SK-N-SH (cell line): ENCODE results near the gene MBD6. TPM values are rescaled to one million over a fixed set of nuclear protein-coding genes. Genes with fewer than 3 reads are reported as not detected.

Source experiments
- CTCF ChIA-PET: fragments of 300-600, 350-600 bp; formaldehyde crosslinking; extraction: SDS; loops from one replicate; lab custom pipeline; 2021; lab: Yijun Ruan, JAX
- POLR2A ChIA-PET: fragments of 350-600 bp; sonication (Branson Sonifier 250); formaldehyde crosslinking; extraction: SDS; loops from one replicate; lab custom pipeline; 2020; ENCODE audit warnings: antibody characterized with exemption, inconsistent platforms; lab: Yijun Ruan, JAX
- DNase-seq: peaks from one replicate; pipeline ENCODE4 v3.0.0; 2012
- H2AFZ ChIP-seq: fragments of 200-600 bp; sonication (generic); 2 replicates; pipeline ENCODE4 v1.8.1; 2016; ENCODE audit warnings: antibody characterized with exemption, mild to moderate bottlenecking, low read depth
- H3F3A ChIP-seq: fragments of 200-600 bp; sonication (generic); replicated peaks from 2 replicates; pipeline ENCODE3; 2016; ENCODE audit warnings: antibody characterized with exemption, mild to moderate bottlenecking; ENCODE audit not compliant: insufficient read depth
- H3K27ac ChIP-seq, 2 experiments: fragments of 200-500 bp in 1 of 2; fragments of 200-600 bp in 1 of 2; sonication (Bioruptor generic) in 1 of 2; sonication (generic), shearing (Covaris generic) in 1 of 2; 2 replicates each; pipeline versions ENCODE4 v1.5.1 to v1.6.1; 2014 to 2016; ENCODE audit warnings: low read depth in 2 of 2, inconsistent platforms in 1 of 2, low read length in 1 of 2, mild to moderate bottlenecking in 1 of 2, mixed read lengths in 1 of 2
- H3K27me3 ChIP-seq: fragments of 200-600 bp; sonication (generic), shearing (Covaris generic); 2 replicates; pipeline ENCODE4 v1.6.1; 2016; ENCODE audit warnings: mixed run types; ENCODE audit not compliant: insufficient read depth
- H3K36me3 ChIP-seq, 2 experiments: fragments of 200-500 bp in 1 of 2; fragments of 200-600 bp in 1 of 2; sonication (Bioruptor generic) in 1 of 2; sonication (generic) in 1 of 2; replicated peaks in 1 of 2; 2 replicates each; pipeline versions ENCODE3 to v1.5.1; 2014 to 2016; ENCODE audit warnings: low read length in 1 of 2, mild to moderate bottlenecking in 1 of 2; ENCODE audit not compliant: insufficient read depth in 2 of 2, control insufficient read depth in 1 of 2
- H3K4me1 ChIP-seq, 2 experiments: fragments of 200-500 bp in 1 of 2; fragments of 200-600 bp in 1 of 2; sonication (Bioruptor generic) in 1 of 2; sonication (generic), shearing (Covaris generic) in 1 of 2; 2 replicates each; pipeline versions ENCODE4 v1.5.1 to v1.6.1; 2014 to 2016; ENCODE audit warnings: low read depth in 1 of 2, low read length in 1 of 2, mixed run types in 1 of 2; ENCODE audit not compliant: insufficient read depth in 2 of 2, control insufficient read depth in 1 of 2
- H3K4me2 ChIP-seq: fragments of 200-600 bp; sonication (generic), shearing (Covaris generic); 2 replicates; pipeline ENCODE4 v1.6.1; 2017; ENCODE audit warnings: mixed run types
- H3K4me3 ChIP-seq, 2 experiments: fragments of 200-500 bp in 1 of 2; fragments of 200-600 bp in 1 of 2; sonication (Bioruptor generic) in 1 of 2; sonication (generic), shearing (Covaris generic) in 1 of 2; 2 replicates each; pipeline versions ENCODE4 v1.5.1 to v1.8.1; 2014 to 2016; ENCODE audit warnings: low read depth in 2 of 2, inconsistent platforms in 1 of 2, low read length in 1 of 2, mild to moderate bottlenecking in 1 of 2, mixed read lengths in 1 of 2, moderate library complexity in 1 of 2
- H3K79me2 ChIP-seq: fragments of 200-600 bp; sonication (generic); 2 replicates; pipeline ENCODE4 v1.8.1; 2017; ENCODE audit warnings: mild to moderate bottlenecking; ENCODE audit not compliant: insufficient read depth
- H3K9ac ChIP-seq: fragments of 200-600 bp; sonication (generic); 2 replicates; pipeline ENCODE4 v1.6.1; 2017; ENCODE audit warnings: mixed run types
- H3K9me2 ChIP-seq: fragments of 200-600 bp; sonication (generic); 2 replicates; pipeline ENCODE4 v1.6.1; 2017; ENCODE audit warnings: mixed run types
- H3K9me3 ChIP-seq: fragments of 200-600 bp; sonication (generic); 2 replicates; pipeline ENCODE4 v1.6.1; 2017; ENCODE audit warnings: mixed run types, mild to moderate bottlenecking, moderate library complexity
- H4K20me1 ChIP-seq: fragments of 200-600 bp; sonication (generic); 2 replicates; pipeline ENCODE4 v1.6.1; 2017; ENCODE audit warnings: mild to moderate bottlenecking, mixed run types; ENCODE audit not compliant: insufficient read depth
- FOSL2 ChIP-seq: IDR thresholded peaks from 2 replicates; pipeline ENCODE4 v1.4.0; 2012; ENCODE audit warnings: low read depth, mild to moderate bottlenecking, moderate library complexity, borderline replicate concordance
- GABPA ChIP-seq: IDR thresholded peaks from 2 replicates; pipeline ENCODE4 v1.4.0; 2012; ENCODE audit warnings: low read depth, mild to moderate bottlenecking
- GATA2 ChIP-seq: sonication (generic); formaldehyde crosslinking; IDR thresholded peaks from 2 replicates; pipeline ENCODE4 v1.5.0; 2020; ENCODE audit warnings: mild to moderate bottlenecking, missing genetic modification reagents
- NFIC ChIP-seq: IDR thresholded peaks from 2 replicates; pipeline ENCODE4 v1.4.0; 2012; ENCODE audit warnings: borderline replicate concordance
- POLR2AphosphoS5 ChIP-seq: IDR thresholded peaks from 2 replicates; pipeline ENCODE4 v1.6.1; 2012; ENCODE audit warnings: low read depth, low read length
- RAD21 ChIP-seq: IDR thresholded peaks from 2 replicates; pipeline ENCODE4 v1.6.1; 2012; ENCODE audit warnings: mild to moderate bottlenecking, low read length
- SMC3 ChIP-seq: IDR thresholded peaks from 2 replicates; pipeline ENCODE4 v1.6.1; 2012; ENCODE audit warnings: low read depth, low read length, improper control_type of control experiment
- TAF1 ChIP-seq: IDR thresholded peaks from 2 replicates; pipeline ENCODE4 v1.6.1; 2012; ENCODE audit warnings: low read depth, mild to moderate bottlenecking, low read length, moderate library complexity, borderline replicate concordance
- TEAD4 ChIP-seq: IDR thresholded peaks from 2 replicates; pipeline ENCODE4 v1.4.0; 2012; ENCODE audit warnings: mild to moderate bottlenecking, borderline replicate concordance; ENCODE audit not compliant: insufficient read depth
- WGBS: methylation state at CpG from one replicate; pipeline ENCODE4 v1.1.6; 2017; ENCODE audit warnings: low lambda C conversion rate; 5-methylcytosine and 5-hydroxymethylcytosine counted together
- polyA plus RNA-seq, 3 experiments: library from polyadenylated mRNA; depleted of rRNA; stranded (reverse); fragments of >200 nt; gene quantifications; 2 replicates each; pipeline ENCODE4 v1.2.3, GENCODE V29; 2012
- TF ChIP-seq, protein P1 (sequence below): IDR thresholded peaks from 2 replicates; pipeline ENCODE4; 2012
- TF ChIP-seq, protein P2 (sequence below): fragments of 150-350 bp; IDR thresholded peaks from 2 replicates; pipeline ENCODE4 v1.6.1; 2016; ENCODE audit warnings: mild to moderate bottlenecking, low read depth, low read length
- TF ChIP-seq, protein P3 (sequence below): fragments of 200-600 bp; sonication (generic); IDR thresholded peaks from 2 replicates; pipeline ENCODE4 v1.6.1; 2017; ENCODE audit warnings: antibody characterized with exemption, mild to moderate bottlenecking, moderate library complexity

Gene MBD6
- polyA plus RNA-seq, 1 of the 3 experiments (the other 2 are of a cell fraction): 8.6 TPM

- TF ChIP-seq, protein P1, sequence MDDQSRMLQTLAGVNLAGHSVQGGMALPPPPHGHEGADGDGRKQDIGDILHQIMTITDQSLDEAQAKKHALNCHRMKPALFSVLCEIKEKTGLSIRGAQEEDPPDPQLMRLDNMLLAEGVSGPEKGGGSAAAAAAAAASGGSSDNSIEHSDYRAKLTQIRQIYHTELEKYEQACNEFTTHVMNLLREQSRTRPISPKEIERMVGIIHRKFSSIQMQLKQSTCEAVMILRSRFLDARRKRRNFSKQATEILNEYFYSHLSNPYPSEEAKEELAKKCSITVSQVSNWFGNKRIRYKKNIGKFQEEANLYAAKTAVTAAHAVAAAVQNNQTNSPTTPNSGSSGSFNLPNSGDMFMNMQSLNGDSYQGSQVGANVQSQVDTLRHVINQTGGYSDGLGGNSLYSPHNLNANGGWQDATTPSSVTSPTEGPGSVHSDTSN: no peak
- TF ChIP-seq, all 33 proteins: peak for 0
Measured at GRCh38 chr12:57477710-57478681, 44.6 kb upstream of the MBD6 start (continued).

GRCh38 chr12:57479043-57479375, 43.6 kb upstream of the MBD6 start:
- POLR2A ChIA-PET: no interaction called here
- Histone ChIP-seq H3K4me3 (no peak overlapping the region), H4K20me1 (no peaks in the 10 kb centered on the region), H3K27ac (no peak overlapping the region), H3K9me2 (no peaks in the 10 kb centered on the region), H3K4me2 (no peak overlapping the region), H2AFZ (no peak overlapping the region), H3K27me3 (peaks cover 27% of the 10 kb centered on the region), H3F3A (peaks cover 5% of the 10 kb centered on the region), H3K36me3 (no peaks in the 10 kb centered on the region), H3K4me1 (peaks cover 0 to 10% of the 10 kb centered on the region in 2 experiments; a peak in 3 of 4 replicates), H3K9ac (no peak overlapping the region), H3K79me2 (no peaks in the 10 kb centered on the region), H3K9me3 (no peaks in the 10 kb centered on the region)
- TF ChIP-seq NFIC (no peak), FOSL2 (no peak), TEAD4 (no peak), POLR2AphosphoS5 (no peak), GATA2 (CRISPR knock-in tag) (no peak), TAF1 (no peak), RAD21 (no peak), GABPA (no peak), SMC3 (no peak)
- TF ChIP-seq, protein P2, sequence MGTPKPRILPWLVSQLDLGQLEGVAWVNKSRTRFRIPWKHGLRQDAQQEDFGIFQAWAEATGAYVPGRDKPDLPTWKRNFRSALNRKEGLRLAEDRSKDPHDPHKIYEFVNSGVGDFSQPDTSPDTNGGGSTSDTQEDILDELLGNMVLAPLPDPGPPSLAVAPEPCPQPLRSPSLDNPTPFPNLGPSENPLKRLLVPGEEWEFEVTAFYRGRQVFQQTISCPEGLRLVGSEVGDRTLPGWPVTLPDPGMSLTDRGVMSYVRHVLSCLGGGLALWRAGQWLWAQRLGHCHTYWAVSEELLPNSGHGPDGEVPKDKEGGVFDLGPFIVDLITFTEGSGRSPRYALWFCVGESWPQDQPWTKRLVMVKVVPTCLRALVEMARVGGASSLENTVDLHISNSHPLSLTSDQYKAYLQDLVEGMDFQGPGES: no peak
- TF ChIP-seq, protein P3, sequence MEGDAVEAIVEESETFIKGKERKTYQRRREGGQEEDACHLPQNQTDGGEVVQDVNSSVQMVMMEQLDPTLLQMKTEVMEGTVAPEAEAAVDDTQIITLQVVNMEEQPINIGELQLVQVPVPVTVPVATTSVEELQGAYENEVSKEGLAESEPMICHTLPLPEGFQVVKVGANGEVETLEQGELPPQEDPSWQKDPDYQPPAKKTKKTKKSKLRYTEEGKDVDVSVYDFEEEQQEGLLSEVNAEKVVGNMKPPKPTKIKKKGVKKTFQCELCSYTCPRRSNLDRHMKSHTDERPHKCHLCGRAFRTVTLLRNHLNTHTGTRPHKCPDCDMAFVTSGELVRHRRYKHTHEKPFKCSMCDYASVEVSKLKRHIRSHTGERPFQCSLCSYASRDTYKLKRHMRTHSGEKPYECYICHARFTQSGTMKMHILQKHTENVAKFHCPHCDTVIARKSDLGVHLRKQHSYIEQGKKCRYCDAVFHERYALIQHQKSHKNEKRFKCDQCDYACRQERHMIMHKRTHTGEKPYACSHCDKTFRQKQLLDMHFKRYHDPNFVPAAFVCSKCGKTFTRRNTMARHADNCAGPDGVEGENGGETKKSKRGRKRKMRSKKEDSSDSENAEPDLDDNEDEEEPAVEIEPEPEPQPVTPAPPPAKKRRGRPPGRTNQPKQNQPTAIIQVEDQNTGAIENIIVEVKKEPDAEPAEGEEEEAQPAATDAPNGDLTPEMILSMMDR: no peak
- CTCF ChIA-PET: interaction anchor here (1.4 to 1.5 kb wide), 2 partner anchors 15 to 80 kb away, joined by 4 read pairs; no protein-coding TSS in a partner anchor
- 63% methylated on average over 10 of the region's 10 CpGs for WGBS
- no peak for DNase-seq
